ENCODE measurements around the gene TIMP2. TPM values are rescaled to one million over a fixed set of nuclear protein-coding genes. Genes with fewer than 3 reads are reported as not detected.
"Not testable (repeated sequence)": the region's sequence is repeated elsewhere in the genome, so short reads cannot be mapped to it uniquely, and the experiment has no call there.

Gene TIMP2
- 32.4 and 37.5 TPM in 2 replicates for total RNA-seq (2014; rRNA removed; shearing (Covaris generic))

GRCh38 chr17:78925234-78925633 lies at the start of gene TIMP2:
TSS of gene TIMP2 (minus strand) at chr17:78925387. CDS start at chr17:78925088, 299 bp downstream.
- in situ Hi-C loops (cut with HindIII; ENCODE audit: low sequenced_read_pairs) = no loop called here

GRCh38 chr17:78973792-78974520 lies 48.8 kb upstream of the TIMP2 start:
- peak; percentile 61 for DNase-seq (ENCODE audit: low spot score)
- in situ Hi-C loops (cut with HindIII; ENCODE audit: low sequenced_read_pairs) = no loop called here

More at GRCh38 chr17:78925234-78925633, at the start of gene TIMP2:
- peak; percentile 60 for DNase-seq (ENCODE audit: low spot score)

GRCh38 chr17:78973196-78973595 lies 48.0 kb upstream of the TIMP2 start:
- no peak for DNase-seq (ENCODE audit: low spot score)
- in situ Hi-C loops (cut with HindIII; ENCODE audit: low sequenced_read_pairs) = no loop called here

GRCh38 chr17:78972507-78973105 lies 47.4 kb upstream of the TIMP2 start:
- in situ Hi-C loops (cut with HindIII; ENCODE audit: low sequenced_read_pairs) = no loop called here
- DNase-seq (ENCODE audit: low spot score) = no peak

- in situ Hi-C loops (cut with HindIII; ENCODE audit: low sequenced_read_pairs) = no loop called here
- DNase-seq (ENCODE audit: low spot score) = no peak
Measured at GRCh38 chr17:78971756-78972506, 46.7 kb upstream of the TIMP2 start.

GRCh38 chr17:78970834-78971755 lies 45.9 kb upstream of the TIMP2 start:
- DNase-seq (ENCODE audit: low spot score) = peak; percentile 87
- in situ Hi-C loops (cut with HindIII; ENCODE audit: low sequenced_read_pairs) = no loop called here

GRCh38 chr17:78969865-78970264 lies 44.7 kb upstream of the TIMP2 start:
- in situ Hi-C loops (cut with HindIII; ENCODE audit: low sequenced_read_pairs) = no loop called here

GRCh38 chr17:78967782-78968362 lies 42.7 kb upstream of the TIMP2 start:
- in situ Hi-C loops (cut with HindIII; ENCODE audit: low sequenced_read_pairs) = no loop called here
- DNase-seq (ENCODE audit: low spot score) = no peak

More at GRCh38 chr17:78969865-78970264, 44.7 kb upstream of the TIMP2 start:
- no peak for DNase-seq (ENCODE audit: low spot score)

- in situ Hi-C loops (cut with HindIII; ENCODE audit: low sequenced_read_pairs) = no loop called here
- no peak for DNase-seq (ENCODE audit: low spot score)
Measured at GRCh38 chr17:78966910-78967600, 41.9 kb upstream of the TIMP2 start.

- in situ Hi-C loops (cut with HindIII; ENCODE audit: low sequenced_read_pairs) = no loop called here
- DNase-seq (ENCODE audit: low spot score) = no peak
Measured at GRCh38 chr17:78966123-78966813, 41.1 kb upstream of the TIMP2 start.

- in situ Hi-C loops (cut with HindIII; ENCODE audit: low sequenced_read_pairs) = no loop called here
Measured at GRCh38 chr17:78965491-78965924, 40.3 kb upstream of the TIMP2 start.

GRCh38 chr17:78963378-78963777 lies 38.2 kb upstream of the TIMP2 start:
- no peak for DNase-seq (ENCODE audit: low spot score)
- in situ Hi-C loops (cut with HindIII; ENCODE audit: low sequenced_read_pairs) = no loop called here

More at GRCh38 chr17:78965491-78965924, 40.3 kb upstream of the TIMP2 start:
- DNase-seq (ENCODE audit: low spot score) = peak; percentile 76

- in situ Hi-C loops (cut with HindIII; ENCODE audit: low sequenced_read_pairs) = not testable (repeated sequence)
Measured at GRCh38 chr17:78962984-78963348, 37.8 kb upstream of the TIMP2 start.

GRCh38 chr17:78962345-78962983 lies 37.3 kb upstream of the TIMP2 start:
- DNase-seq (ENCODE audit: low spot score) = no peak
- in situ Hi-C loops (cut with HindIII; ENCODE audit: low sequenced_read_pairs) = no loop called here

More at GRCh38 chr17:78962984-78963348, 37.8 kb upstream of the TIMP2 start:
- DNase-seq (ENCODE audit: low spot score) = not testable (repeated sequence)

GRCh38 chr17:78961571-78961970 lies 36.4 kb upstream of the TIMP2 start:
- no peak for DNase-seq (ENCODE audit: low spot score)
- in situ Hi-C loops (cut with HindIII; ENCODE audit: low sequenced_read_pairs) = no loop called here

- DNase-seq (ENCODE audit: low spot score) = no peak
- in situ Hi-C loops (cut with HindIII; ENCODE audit: low sequenced_read_pairs) = no loop called here
Measured at GRCh38 chr17:78960928-78961327, 35.7 kb upstream of the TIMP2 start.

- in situ Hi-C loops (cut with HindIII; ENCODE audit: low sequenced_read_pairs) = no loop called here
- no peak for DNase-seq (ENCODE audit: low spot score)
Measured at GRCh38 chr17:78959803-78960202, 34.6 kb upstream of the TIMP2 start.
